HG02571 (cell line): ENCODE data around the gene RND1.
A peak's percentile ranks its signal among the peaks of the same experiment; 100 is the strongest.

ENCODE experiments used
- ATAC-seq: cut with Tn5 transposase; IDR thresholded peaks from one replicate; pipeline ENCODE4 v1.9.1; 2021; ENCODE audit warnings: mild to moderate bottlenecking, moderate library complexity; ENCODE audit not compliant: unreplicated experiment

The RND1 gene

DNA sequence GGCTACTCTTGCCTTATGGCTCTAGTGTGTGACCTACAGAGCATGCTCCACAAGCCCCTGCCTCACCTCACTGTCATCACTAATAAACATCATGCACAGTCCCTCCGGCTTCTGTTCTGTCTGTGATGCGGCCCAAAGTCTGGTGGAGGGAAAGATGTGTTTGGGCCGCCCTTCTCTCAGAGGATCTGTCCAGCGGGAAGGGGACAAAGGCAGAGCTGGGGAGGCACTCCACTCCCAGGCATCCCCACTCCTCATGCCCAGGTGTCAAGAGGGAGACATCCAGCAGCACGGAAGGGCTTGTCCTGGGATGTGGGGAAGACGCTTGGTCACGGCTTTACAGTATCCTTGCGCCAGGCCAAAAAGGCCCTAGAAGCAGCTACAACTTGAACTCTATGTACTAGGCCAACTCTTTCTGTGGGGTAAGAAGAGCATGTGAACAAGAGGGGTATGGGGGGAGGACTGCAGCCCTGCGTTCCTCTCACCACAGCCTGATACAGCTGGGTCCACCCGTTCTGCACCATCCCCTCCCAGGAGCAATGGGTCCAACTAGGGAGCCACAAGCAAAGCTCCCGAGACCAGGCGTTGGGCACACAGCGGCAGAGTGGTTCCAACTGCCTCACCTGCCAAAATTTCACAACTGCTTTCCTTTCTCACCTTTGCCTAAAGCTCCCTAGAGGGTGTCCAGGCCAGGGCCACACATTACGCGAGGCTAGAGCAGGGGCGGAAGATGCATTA lies 36.7 kb downstream of the RND1 start:
- no peak for ATAC-seq

DNA sequence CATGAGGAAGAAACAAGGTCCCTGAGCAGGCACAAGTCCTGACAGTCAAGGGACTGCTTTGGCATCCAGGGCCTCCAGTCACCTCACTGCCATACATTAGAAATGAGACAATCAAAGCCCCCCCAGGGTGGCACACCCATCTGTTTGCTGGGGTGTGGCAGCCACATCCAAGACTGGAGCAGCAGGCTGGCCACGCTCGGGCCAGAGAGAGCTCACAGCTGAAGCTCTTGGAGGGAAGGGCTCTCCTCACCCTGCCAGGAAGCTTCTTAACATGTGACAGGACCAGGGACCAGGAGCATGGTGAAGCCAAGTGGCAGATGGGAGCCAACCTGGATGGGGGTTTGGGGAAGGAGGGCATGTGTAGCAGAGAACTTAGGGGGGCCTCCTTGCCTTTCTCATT lies 37.4 kb downstream of the RND1 start:
- no peak for ATAC-seq

DNA sequence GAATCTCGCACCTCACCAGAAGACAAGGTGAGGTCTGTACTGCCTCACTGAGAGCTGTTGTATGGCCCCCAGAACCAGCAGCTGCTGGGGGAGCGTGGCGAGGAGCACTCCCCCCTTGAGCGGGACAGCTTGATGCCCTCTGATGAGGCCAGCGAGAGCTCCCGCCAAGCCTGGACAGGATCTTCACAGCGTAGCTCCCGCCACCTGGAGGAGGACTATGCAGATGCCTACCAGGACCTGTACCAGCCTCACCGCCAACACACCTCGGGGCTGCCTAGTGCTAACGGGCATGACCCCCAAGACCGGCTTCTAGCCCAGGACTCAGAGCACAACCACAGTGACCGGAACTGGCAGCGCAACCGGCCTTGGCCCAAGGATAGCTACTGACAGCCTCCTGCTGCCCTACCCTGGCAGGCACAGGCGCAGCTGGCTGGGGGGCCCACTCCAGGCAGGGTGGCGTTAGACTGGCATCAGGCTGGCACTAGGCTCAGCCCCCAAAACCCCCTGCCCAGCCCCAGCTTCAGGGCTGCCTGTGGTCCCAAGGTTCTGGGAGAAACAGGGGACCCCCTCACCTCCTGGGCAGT lies 38.1 kb downstream of the RND1 start:
- ATAC-seq, result no peak

DNA sequence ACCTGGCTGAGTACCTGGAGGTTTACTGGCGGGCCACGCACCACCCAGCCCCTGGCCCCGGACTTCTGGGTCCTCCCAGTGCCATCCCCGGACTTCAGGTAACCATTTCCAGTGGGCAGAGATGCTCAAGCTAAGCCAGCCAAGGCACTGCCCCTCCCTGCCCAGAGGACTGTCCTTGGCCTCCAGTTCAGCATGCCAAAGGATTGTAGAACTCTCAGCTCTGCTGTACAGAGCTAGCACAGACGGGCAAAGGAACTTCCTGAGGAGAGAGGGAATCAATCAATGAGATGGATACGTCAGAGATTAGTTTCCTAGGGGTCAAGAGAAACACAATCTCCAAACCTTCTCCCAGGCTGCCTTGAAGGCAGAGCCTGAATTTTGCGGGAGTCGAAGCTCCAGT lies 38.6 kb downstream of the RND1 start:
- ATAC-seq, result no peak

DNA sequence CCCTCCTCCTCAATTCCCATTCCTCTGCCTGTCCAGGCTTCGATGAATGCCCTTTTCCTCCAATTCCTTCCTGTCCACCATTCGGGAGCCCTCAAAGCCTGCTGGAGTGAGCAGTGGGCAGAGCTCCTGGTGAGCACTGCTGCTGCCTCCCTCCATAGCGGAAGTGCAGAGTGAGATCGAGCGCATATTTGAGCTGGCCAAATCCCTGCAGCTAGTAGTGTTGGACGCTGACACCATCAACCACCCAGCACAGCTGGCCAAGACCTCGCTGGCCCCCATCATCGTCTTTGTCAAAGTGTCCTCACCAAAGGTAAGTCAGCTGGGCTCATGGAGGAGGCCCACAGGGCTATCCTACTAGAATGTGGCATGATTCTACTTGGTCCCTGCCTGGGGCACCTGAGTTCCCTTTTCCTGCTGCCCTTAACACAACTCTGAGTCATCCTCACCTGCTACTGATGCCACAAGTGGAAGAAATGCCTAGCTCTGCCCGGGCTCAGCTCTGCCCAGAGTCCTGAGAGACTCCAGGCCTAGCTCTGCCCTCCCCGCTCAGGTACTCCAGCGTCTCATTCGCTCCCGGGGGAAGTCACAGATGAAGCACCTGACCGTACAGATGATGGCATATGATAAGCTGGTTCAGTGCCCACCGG lies 39.3 kb downstream of the RND1 start:
- ATAC-seq, result no peak

DNA sequence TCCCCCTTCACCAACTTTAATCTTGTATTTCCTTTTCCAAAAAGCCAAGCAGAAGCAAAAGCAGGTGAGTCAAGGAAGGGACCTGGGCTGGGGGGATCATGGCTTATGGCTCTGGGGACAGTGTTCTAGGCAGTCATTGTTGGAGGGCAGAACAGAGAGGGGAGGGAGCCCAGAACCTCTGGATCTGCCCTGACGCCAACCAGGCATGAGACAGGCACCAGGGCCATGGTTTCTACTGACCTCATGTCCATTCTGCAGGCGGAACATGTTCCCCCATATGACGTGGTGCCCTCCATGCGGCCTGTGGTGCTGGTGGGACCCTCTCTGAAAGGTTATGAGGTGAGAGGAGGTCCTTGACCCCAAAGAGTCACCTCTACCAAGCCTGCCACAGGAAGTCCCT lies 40.8 kb downstream of the RND1 start:
- ATAC-seq, result no peak

DNA sequence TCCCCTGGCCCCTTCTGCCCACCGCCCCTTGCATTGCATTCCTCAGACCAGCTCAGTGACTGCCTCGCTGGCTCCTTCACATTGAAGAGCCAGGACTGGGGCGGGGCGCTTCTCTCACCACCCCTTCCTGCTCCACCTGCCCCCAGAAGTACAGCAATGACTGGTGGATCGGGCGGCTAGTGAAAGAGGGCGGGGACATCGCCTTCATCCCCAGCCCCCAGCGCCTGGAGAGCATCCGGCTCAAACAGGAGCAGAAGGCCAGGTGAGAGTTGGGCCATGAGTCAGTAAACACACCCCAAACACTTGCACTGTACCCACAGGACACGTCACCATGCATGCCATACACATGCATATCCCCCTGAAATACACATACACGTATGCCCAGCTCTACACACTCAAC lies 41.6 kb downstream of the RND1 start:
- no peak for ATAC-seq

DNA sequence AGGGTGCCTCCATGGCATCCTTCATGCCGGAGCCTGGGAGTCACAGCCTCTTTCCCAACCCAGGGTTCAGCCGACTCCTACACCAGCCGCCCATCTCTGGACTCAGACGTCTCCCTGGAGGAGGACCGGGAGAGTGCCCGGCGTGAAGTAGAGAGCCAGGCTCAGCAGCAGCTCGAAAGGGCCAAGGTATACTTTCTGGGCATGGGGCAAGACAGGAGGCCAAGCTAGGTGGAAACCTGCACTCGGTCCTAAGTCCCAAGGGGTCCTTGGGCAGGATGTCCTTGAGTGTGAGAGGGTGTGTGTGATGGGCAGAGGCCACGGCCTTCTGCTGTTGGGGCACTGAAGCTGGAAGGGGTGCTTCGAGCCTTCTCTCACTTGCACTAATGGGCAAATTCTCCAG lies 42.4 kb downstream of the RND1 start:
- no peak for ATAC-seq

DNA sequence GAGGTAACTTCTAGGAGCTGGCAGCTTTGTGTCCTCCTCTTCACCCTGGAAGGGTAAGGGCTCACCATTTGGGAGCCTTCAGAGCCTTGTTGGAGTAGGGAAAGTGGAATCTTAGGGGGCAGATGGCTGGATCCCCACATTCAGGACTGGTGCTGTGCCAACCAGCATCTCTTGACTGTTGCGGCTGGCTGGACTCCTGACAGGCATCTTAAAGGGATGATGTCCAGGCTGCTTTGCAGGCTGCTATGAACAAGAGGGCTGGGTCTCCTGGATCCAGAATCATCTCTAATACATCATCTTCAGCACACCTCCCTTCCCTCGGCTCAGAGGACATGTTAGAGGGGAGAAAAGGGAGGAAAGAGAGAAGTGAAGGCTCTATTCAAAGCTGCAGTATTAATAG lies 43.0 kb downstream of the RND1 start:
- no peak for ATAC-seq

DNA sequence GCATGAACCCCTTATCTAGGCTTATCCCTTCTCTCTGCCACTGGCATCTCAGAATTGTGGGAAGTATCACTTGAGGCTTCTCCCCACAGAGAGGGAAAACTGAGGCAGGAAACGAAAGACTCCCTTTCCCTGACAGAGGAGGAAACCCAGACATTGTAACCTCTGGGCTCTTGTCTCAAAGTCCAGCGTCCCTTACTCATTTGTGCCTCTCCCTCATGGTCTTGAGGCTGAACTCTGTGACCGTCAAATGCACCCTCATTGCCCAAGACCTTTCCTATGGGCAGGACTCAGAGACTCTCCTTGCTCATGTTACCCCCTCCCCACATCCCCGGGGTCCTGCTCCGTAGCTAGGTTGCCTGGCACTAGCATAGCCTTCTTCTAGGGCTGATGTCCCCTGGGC lies 43.5 kb downstream of the RND1 start:
- ATAC-seq, result no peak

DNA sequence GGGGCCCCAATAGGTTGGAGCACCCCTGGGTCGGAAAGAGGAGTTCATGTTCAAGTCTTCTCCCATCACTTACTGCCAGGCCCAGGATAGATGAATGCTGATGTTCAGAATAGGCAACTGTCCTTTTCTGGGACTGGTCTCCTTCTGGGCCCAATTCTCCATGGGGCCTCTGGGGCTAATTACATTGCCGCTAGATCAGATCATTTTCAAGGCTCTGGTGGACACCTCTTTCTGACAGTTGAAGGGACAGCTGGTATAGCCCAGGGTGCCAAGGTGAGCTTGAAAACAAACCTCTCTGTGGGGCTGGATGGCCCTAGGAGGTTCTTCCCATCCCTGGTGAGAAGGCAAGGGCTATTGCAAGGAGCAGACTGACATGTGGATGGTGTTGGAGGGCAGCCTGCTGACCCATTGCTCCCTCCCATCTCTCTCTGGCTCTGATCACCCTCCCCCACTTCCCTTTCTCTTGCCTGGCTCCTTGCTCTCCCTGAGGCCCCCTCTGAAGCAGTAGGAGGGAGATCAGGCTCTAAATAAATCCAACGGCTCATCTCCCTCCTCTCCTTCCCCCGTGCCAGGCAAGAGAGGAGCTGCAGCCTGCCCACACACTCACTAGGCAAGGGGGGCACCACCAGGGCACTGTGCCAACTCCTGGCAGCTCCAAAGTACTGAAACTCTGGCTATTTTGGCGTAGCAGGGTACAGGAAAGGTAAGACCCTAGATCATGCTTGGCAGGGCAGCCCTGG lies 45.5 kb downstream of the RND1 start:
- ATAC-seq, result no peak

DNA sequence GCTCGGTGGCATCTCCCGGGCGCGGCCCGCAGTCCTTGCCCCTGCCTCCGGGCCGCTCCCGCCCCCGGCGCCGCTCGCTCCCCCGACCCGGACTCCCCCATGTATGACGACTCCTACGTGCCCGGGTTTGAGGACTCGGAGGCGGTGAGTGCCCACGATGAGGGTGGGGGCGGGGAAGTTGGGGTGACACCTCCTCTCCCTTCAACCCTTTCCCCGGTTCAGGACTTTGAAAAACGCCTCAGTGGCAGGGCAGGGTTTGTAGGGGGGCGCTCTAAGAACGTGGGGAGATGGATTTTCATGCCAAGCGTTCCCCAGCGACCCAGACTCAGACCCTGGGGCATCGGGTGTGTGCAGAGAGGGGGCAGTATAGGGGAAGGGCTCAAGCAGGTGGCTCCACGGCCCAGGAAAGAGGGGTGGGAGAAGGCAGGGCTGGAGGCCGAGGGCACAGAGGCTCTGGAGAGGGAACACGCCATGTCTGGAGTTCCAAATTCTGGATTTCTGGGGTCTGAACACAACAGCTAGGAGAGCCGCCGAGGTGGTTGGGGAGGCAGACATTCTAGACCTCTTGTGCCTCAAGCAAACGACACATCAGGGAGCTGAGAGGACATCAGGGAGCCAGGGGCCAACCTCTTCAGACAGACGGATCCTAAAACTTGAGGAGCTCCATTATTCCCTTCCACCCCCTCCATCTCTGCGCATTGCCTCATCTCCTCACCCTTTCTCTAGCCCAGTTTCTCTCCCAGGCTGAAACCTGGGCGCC lies 46.7 kb downstream of the RND1 start:
- ATAC-seq, result no peak

DNA sequence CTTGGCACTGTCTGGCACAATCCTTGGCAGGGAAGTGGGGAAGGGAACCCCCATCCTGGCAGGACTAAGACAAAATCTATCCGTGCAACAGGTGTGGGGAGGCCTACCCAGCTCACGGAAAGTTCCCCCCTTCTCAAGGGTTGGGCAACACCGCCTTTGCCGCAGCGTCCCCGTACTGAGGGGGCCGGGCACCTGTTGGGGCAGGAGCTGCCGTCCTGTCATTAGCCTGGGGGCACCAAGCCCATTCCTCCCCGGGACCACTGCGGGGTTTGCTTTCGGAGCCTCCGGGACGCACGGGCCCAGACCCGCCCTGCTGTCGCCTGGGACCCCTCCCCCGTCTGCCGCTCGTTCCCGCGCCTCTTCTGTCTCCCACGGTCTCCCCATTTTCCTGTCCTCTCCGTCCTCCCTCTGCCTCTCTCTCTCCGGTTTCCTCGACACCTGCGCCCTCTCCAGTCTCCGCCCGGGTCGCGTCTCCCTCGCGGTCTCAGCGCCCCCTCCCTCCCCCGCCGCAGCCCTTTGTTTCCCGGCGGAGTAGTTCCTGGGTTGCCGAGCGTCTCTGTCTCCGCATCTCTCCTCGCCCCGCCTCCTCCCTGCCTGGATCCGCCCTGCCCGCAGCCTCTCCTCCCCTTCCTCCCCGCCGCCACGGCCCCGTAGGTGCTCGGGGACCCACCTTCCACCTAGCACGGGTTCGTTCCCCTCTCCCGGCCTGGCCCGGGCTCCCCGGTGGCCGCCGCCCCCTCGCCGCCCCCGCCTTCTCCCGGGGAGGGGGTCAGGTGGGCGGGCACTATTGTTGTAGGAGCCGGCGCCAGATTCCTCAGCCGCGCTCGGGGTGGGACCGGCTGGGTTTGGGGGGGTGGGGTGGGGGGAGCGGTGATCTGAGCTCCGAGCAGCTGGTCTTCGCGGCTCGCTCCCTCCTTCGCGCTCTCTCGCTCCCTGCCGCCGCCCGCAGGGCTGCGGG lies 47.5 kb downstream of the RND1 start, which contains the start of gene CACNB3:
TSS of gene CACNB3 (plus strand) at position 624 of the 958 bp plus-strand sequence. CDS start 434 bp downstream, outside the sequence.
- peak; percentile 33 for ATAC-seq

DNA sequence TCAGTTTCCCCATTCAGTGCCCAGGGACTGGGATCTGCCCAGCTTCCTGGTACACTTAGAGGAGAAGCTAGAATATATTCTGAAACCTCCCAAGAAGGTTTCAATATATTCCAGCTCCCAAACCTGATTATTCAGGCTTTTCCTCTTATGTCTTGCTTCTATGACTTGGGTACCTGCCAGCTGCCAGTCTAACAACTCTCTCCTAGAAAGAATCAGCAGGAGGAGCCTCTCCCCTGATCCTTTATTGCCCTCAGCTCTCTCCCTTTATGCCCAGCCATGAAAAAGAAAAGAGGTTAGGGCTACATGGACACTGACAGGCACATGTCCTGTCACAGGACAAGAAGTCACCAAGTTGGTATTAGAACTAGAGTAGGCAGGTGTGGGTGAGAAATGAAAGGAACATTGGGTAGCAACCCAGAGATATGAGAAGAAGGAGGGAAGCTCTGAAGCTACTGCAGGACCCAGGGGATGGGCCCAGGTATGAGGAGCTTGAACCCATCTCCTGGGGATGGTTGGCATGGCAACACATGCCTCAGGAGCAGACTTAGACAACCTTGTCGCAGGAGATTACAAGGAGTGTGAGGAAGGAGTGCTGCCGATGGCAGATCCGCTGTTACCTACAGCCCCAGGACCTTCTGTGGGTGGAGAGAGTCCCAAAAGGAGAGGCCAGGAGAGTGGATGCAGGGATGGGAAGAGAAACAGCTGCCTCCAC lies 49.4 kb downstream of the RND1 start:
- ATAC-seq, result no peak

DNA sequence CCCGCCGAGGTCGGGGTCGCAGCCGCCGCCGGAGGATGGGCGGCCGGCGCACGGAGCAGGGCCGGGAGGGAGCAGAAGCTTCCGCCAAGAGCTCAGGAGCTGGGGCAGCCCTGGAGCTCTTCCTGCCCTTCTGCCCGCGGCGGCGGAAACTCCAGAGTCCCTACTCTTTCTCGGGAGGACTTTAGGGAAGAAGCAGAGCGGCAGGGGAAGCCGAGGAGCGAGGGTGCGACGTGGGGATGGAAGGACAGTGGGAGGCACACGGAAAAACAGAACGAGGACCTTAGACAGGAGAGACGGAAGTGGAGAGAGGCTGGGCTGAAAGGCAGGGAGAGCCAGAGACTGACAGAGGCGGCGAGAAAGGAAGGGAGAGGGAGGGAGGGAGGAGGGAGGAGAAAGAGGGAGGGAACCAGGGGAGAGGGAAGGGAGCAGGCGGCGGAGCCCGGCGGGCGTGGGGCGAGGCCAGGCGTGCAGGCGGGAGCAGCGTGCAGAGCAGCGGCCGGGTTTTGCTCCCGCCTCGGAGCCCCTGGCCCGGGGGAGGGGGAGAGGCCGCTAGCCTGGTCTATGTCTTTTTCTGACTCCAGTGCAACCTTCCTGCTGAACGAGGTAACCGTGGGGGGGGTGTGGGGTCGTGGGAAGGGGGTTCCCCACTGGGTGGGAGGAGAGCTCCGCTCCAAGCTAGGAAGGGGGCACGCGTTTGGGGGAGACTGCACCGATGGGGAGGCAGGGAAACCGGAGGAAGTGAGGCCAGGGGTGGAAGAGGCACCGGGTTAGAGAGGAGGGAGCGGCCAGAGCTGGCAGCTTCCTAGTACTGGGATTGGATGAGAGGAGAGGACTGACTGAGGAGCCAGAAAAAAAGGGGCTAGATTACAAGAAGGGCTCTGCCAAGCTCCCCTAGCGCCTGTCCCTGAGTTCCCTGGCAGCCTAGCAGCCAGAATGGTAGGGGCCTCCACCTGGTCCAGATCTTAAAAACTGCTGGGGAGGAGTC lies 50.3 kb downstream of the RND1 start:
- peak; percentile 29 for ATAC-seq

DNA sequence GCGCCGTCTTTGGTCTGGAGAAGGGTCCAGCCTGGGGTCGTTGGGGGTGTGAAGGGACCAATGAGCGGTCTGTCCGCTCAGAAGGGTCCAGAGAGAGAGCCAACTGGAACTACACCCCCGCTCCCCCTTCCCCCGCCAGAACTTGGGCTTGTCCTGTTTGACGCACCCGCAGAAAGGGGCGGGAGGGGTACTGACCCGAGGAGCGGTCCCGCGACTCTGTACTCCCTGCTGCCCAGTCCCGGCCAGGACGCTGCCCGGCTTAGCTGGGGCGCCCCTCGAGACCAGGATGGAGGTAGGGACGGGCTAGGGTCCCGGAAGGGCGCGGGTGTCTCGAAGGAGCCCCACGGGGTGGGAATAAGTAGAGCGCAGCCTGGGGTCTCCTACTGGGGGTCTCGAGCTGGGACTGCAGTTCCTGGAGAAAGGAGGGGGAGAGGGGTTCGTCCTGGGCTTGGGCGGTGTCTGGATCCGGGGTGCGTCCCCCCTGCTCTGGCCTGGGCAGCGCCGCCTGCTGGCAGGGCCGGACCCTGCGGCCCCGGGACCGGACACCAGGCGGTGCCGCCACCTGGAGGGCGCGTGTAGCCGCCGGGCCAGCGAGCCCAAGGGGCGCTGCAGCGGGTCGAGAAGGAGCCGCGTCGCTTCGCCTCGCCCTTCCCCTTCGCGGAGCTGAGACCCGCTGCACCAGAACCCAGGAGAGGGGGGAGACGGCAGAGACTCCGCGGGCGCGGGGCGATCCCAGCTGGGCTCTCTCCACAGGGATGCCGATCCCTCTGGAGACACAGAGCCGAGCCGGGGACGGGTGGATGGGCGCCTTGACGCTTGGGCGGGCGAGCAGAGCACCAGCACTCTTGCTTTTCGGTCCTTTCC lies 51.2 kb downstream of the RND1 start:
- ATAC-seq, result peak; percentile 80
